Fibroblast of pulmonary artery (primary cell): Measurements from ENCODE around the gene NFE2L1.
A peak's percentile ranks its signal among the peaks of the same experiment; 100 is the strongest.
"Not testable (repeated sequence)": the region's sequence is repeated elsewhere in the genome, so short reads cannot be mapped to it uniquely, and the experiment has no call there.

Experiments used
- DNase-seq: peaks from one replicate; pipeline ENCODE4 v3.0.0-alpha.2; 2010; ENCODE audit warnings: low read depth
- H3K4me3 ChIP-seq: replicated peaks from 2 replicates; pipeline ENCODE4 v1.5.1; 2011; ENCODE audit warnings: low read depth, mild to moderate bottlenecking, control low read depth, low read length, moderate library complexity
- CTCF ChIP-seq: IDR thresholded peaks from 2 replicates; pipeline ENCODE4 v1.5.1; 2011; ENCODE audit warnings: mild to moderate bottlenecking, control low read depth, low read length, inconsistent platforms; ENCODE audit errors: missing control alignments

NFE2L1 gene

DNA sequence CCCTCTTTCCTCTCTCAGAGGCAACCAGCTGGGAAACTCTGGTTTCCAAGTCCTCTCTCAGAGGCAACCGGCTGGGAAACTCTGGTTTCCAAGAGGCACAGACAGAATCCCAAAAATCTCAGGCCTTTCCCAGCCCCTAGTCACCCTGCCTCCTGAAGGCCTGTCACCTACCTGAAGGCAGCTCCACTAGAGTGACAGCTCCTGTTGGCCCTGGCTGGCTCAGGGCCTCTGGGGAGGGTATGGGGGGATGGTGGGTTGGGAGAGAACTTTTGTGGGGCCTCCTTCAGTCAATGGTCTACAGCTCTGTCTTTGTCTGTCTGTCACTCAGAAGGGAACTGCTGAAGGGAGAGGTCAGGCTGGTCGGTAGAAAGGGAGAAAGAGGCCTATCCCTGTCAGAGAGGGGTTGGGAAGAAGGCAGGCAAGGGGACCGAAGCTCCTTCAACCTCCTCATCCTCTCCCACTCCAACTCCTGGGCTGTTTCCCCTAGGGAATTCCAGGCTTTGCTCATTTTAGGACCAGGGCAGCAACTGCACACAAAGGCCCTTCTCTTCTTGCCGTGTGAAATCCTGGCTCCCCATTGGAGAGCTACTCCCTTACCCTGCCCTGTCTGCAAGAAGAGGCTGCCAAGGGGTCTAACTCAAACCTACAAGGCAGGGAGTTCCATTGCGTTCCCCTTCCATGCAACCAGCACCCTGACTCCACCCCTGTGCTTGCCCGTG, 34.1 kb upstream of the NFE2L1 start:
- no peak overlapping the region for H3K4me3 ChIP-seq
- no peak for DNase-seq
- TF ChIP-seq CTCF = no peak

DNA sequence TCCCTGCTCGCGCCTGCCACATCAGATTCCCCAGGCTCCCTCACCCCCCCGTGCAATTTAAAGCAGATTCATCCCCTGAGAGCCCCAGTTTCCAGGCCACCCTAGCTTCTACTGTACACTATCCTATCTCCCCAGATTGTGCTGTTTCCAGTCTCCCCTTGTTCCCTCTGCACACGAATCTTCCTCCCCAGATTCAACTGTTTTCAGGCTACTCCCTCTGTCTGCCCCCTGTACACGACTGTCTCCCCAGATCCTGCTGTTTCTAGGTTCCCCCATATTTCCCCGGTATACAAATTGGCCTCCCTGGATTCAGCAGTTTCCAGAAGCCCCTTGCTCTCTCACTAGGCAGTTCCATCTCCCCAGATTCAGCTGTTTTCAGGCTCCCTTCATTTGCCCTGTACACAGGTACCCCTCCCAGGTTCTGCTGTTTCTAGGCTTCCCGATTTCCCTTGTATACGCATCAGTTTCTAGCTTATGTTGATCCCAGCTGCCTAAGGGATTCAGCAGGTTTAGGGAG, 33.5 kb upstream of the NFE2L1 start:
- DNase-seq = no peak
- no peak for TF ChIP-seq CTCF
- H3K4me3 ChIP-seq = no peak overlapping the region

- no peak overlapping the region for H3K4me3 ChIP-seq
- peak; percentile 86 for DNase-seq
- TF ChIP-seq CTCF = no peak
Measured at GRCh38 chr17:48016112-48016511, 32.0 kb upstream of the NFE2L1 start.

GRCh38 chr17:48017817-48018158, 30.4 kb upstream of the NFE2L1 start:
- H3K4me3 ChIP-seq, DNase-seq: not testable (repeated sequence)

DNA sequence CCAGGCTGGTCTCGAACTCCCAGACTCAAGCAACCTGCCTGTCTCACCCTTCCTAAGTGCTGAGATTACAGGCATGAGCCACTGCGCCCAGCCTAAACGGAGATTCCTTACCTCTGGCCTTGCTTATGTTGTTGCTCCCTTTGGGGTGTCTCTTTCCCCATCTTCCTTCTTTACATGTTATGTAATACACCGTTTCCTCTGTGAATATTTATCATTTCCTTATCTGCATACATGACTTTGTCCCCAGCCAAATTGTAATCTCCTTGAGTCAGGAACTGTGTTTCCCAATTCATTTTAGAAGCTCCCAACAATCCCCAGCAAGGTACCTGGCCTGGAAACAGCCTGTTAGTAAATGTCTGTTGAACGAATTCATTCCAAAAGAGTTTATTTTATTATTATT, 26.2 kb upstream of the NFE2L1 start:
- no peak for TF ChIP-seq CTCF
- no peak overlapping the region for H3K4me3 ChIP-seq
- DNase-seq = no peak

GRCh38 chr17:48022901-48023300, 25.3 kb upstream of the NFE2L1 start:
- TF ChIP-seq CTCF = no peak
- H3K4me3 ChIP-seq = no peak overlapping the region
- no peak for DNase-seq

- TF ChIP-seq CTCF = no peak
- peak overlapping the region; percentile 55 for H3K4me3 ChIP-seq
- DNase-seq = peak; percentile 50
Measured at GRCh38 chr17:48023400-48024148, 24.6 kb upstream of the NFE2L1 start.
